ENCODE data around the gene CACNA1C.

GRCh38 chr12:2018391-2018790 lies 34.4 kb upstream of the CACNA1C start:
- TF ChIP-seq CTCF (conservative IDR thresholded peaks at IDR 0.05), result no peak
- TF ChIP-seq ZFX (IDR thresholded peaks at IDR 0.05), result no peak

Measured in C4-2B (cell line).